GM12878 (cell line): Measurements from ENCODE around the gene RPL32. TPM values are rescaled to one million over a fixed set of nuclear protein-coding genes. Genes with fewer than 3 reads are reported as not detected.

ENCODE experiments used
- ASH2L ChIP-seq: fragments of 300-600, 200-600 bp; sonication (generic); IDR thresholded peaks from 2 replicates; pipeline ENCODE4 v1.6.1; 2017; ENCODE audit warnings: low read depth, mild to moderate bottlenecking, borderline replicate concordance
- EZH2 ChIP-seq: IDR thresholded peaks from 2 replicates; pipeline ENCODE4 v1.6.1; 2012; ENCODE audit warnings: low read depth, mild to moderate bottlenecking, control low read depth, inconsistent platforms, low read length, borderline replicate concordance; ENCODE audit not compliant: control insufficient read depth
- HCFC1 ChIP-seq: fragments of 150-350 bp; IDR thresholded peaks from 2 replicates; pipeline ENCODE4 v1.6.1; 2014; ENCODE audit warnings: low read length
- IRF3 ChIP-seq: fragments of 450-650 bp; IDR thresholded peaks from 2 replicates; pipeline ENCODE4 v1.6.1; 2014; ENCODE audit warnings: mild to moderate bottlenecking
- SIX5 ChIP-seq: IDR thresholded peaks from 2 replicates; pipeline ENCODE4 v1.6.1; 2011; ENCODE audit warnings: mild to moderate bottlenecking, low read depth, low read length, moderate library complexity; ENCODE audit not compliant: severe bottlenecking
- TCF3 ChIP-seq: IDR thresholded peaks from 2 replicates; pipeline ENCODE4 v1.6.1; 2012; ENCODE audit warnings: low read depth, mild to moderate bottlenecking, low read length, borderline replicate concordance; ENCODE audit not compliant: insufficient read depth
- polyA plus RNA-seq, 11 experiments: library from polyadenylated mRNA; depleted of rRNA in 4 of 11; unstranded in 6 of 11; stranded (reverse) in 5 of 11; fragments of >200 nt; fragmentation: Nextera tagmentation in 4 of 11; fragmentation: Illumina TruSeq in 1 of 11; extraction: Ambion mirVana in 4 of 11; extraction: Trizol in 1 of 11; gene quantifications; 1 replicate in 1 of 11; 2 replicates in 10 of 11; pipeline versions ENCODE4 v1.2.1 to v1.2.3, GENCODE V29; 2011 to 2016; ENCODE audit warnings: inconsistent platforms in 2 of 11, missing spikeins in 2 of 11, low read depth in 1 of 11
- small RNA-seq: library from RNA; depleted of rRNA; stranded (forward); fragments of <200 nt; gene quantifications from one replicate; pipeline ENCODE3, GENCODE V24; 2014
- total RNA-seq, 4 experiments: library from RNA; depleted of rRNA in 3 of 4; stranded (reverse); fragments of >200 nt in 3 of 4; fragmentation: Illumina TruSeq in 1 of 4; extraction: Trizol in 1 of 4; gene quantifications; 2 replicates each; pipeline versions ENCODE4 v1.2.1 to v1.2.3, GENCODE V29; 2013 to 2021

The RPL32 gene
- total and polyA plus RNA-seq, 10 of the 15 experiments (the other 5 are each of a cell fraction or from before 2014, with no cell fraction given) = 1,533 to 5,147 (median 3,350) TPM

- no peak for TF ChIP-seq SIX5
- no peak for TF ChIP-seq ASH2L
- TF ChIP-seq IRF3 = no peak
- TF ChIP-seq HCFC1 = no peak
- no peak for TF ChIP-seq EZH2
- no peak for TF ChIP-seq TCF3
Measured at GRCh38 chr3:12785096-12785495, 56.3 kb downstream of the RPL32 start (continued).

Small RNA genes within 50 kb of the gene (small RNA-seq; reads per million reads assigned to genes)
- gene AC034198.1 = not detected

Other genes starting within 250 kb of the RPL32 start
- 109 and 120 TPM in 2 replicates for gene RAF1, start 177.4 kb downstream of the RPL32 start, total RNA-seq (2014; rRNA removed)
- 77.2 and 81.3 TPM in 2 replicates for gene RAF1, start 177.4 kb downstream of the RPL32 start, total RNA-seq (2014; rRNA removed; fragmentation: Illumina TruSeq; extraction: Trizol)
- gene RAF1, start 177.4 kb downstream of the RPL32 start, total RNA-seq (2021) = 64.9 and 74.4 TPM in 2 replicates
- gene RAF1, start 177.4 kb downstream of the RPL32 start, polyA plus RNA-seq (2011; rRNA removed) = 130 and 151 TPM in 2 replicates
- gene RAF1, start 177.4 kb downstream of the RPL32 start, polyA plus RNA-seq (2014; fragmentation: Illumina TruSeq; extraction: Trizol) = 89.6 and 90.2 TPM in 2 replicates
- 10 to 100 TPM; 20.4 to 27.9 TPM for gene RAF1, start 177.4 kb downstream of the RPL32 start, polyA plus RNA-seq (2014; fragmentation: Nextera tagmentation; extraction: Ambion mirVana)
- 79.1 and 85.2 TPM in 2 replicates for gene RAF1, start 177.4 kb downstream of the RPL32 start, polyA plus RNA-seq (2014; rRNA removed)
- 10 to 100 TPM; 72.4 to 73.8 TPM for gene RAF1, start 177.4 kb downstream of the RPL32 start, polyA plus RNA-seq (2016; fragmentation: Nextera tagmentation; extraction: Ambion mirVana)
- 0.33 TPM in 1 of 2 replicates, not detected in the other for gene TMEM40, start 82.3 kb downstream of the RPL32 start, total RNA-seq (2014; rRNA removed)
- not detected in 2 replicates for gene TMEM40, start 82.3 kb downstream of the RPL32 start, total RNA-seq (2014; rRNA removed; fragmentation: Illumina TruSeq; extraction: Trizol)
- gene TMEM40, start 82.3 kb downstream of the RPL32 start, total RNA-seq (2021) = 0.11 TPM in 1 of 2 replicates, not detected in the other
- 0.10 and 0.27 TPM in 2 replicates for gene TMEM40, start 82.3 kb downstream of the RPL32 start, polyA plus RNA-seq (2011; rRNA removed)
- gene TMEM40, start 82.3 kb downstream of the RPL32 start, polyA plus RNA-seq (2014; fragmentation: Illumina TruSeq; extraction: Trizol) = 0.10 TPM in 1 of 2 replicates, not detected in the other
- under 1 TPM; 0.13 to 0.35 TPM for gene TMEM40, start 82.3 kb downstream of the RPL32 start, polyA plus RNA-seq (2014; fragmentation: Nextera tagmentation; extraction: Ambion mirVana)
- 0.19 TPM in 1 of 2 replicates, not detected in the other for gene TMEM40, start 82.3 kb downstream of the RPL32 start, polyA plus RNA-seq (2014; rRNA removed)
- under 1 TPM; 0.33 to 0.46 TPM for gene TMEM40, start 82.3 kb downstream of the RPL32 start, polyA plus RNA-seq (2016; fragmentation: Nextera tagmentation; extraction: Ambion mirVana)
- gene CAND2, start 44.9 kb downstream of the RPL32 start, total RNA-seq (2014; rRNA removed) = 0.73 and 0.82 TPM in 2 replicates
- 0.36 and 0.37 TPM in 2 replicates for gene CAND2, start 44.9 kb downstream of the RPL32 start, total RNA-seq (2014; rRNA removed; fragmentation: Illumina TruSeq; extraction: Trizol)
- 1.6 and 1.9 TPM in 2 replicates for gene CAND2, start 44.9 kb downstream of the RPL32 start, total RNA-seq (2021)
- 0.03 and 0.10 TPM in 2 replicates for gene CAND2, start 44.9 kb downstream of the RPL32 start, polyA plus RNA-seq (2011; rRNA removed)
- 0.06 and 0.40 TPM in 2 replicates for gene CAND2, start 44.9 kb downstream of the RPL32 start, polyA plus RNA-seq (2014; fragmentation: Illumina TruSeq; extraction: Trizol)
- under 1 TPM; 0.03 to 0.11 TPM for gene CAND2, start 44.9 kb downstream of the RPL32 start, polyA plus RNA-seq (2014; fragmentation: Nextera tagmentation; extraction: Ambion mirVana)
- 0.61 and 0.82 TPM in 2 replicates for gene CAND2, start 44.9 kb downstream of the RPL32 start, polyA plus RNA-seq (2014; rRNA removed)
- 1 to 10 TPM in 1 of 2 experiments, under 1 TPM in 1; 0.64 to 1.0 TPM for gene CAND2, start 44.9 kb downstream of the RPL32 start, polyA plus RNA-seq (2016; fragmentation: Nextera tagmentation; extraction: Ambion mirVana)
- gene IQSEC1, start 231.9 kb upstream of the RPL32 start, total RNA-seq (2014; rRNA removed) = 13.8 and 16.3 TPM in 2 replicates
- 6.4 TPM in 2 replicates for gene IQSEC1, start 231.9 kb upstream of the RPL32 start, total RNA-seq (2014; rRNA removed; fragmentation: Illumina TruSeq; extraction: Trizol)
- gene IQSEC1, start 231.9 kb upstream of the RPL32 start, total RNA-seq (2021) = 48.6 and 55.2 TPM in 2 replicates
- gene IQSEC1, start 231.9 kb upstream of the RPL32 start, polyA plus RNA-seq (2011; rRNA removed) = 4.2 and 6.7 TPM in 2 replicates
- 10.2 and 15.1 TPM in 2 replicates for gene IQSEC1, start 231.9 kb upstream of the RPL32 start, polyA plus RNA-seq (2014; fragmentation: Illumina TruSeq; extraction: Trizol)
- 1 to 10 TPM in 1 of 2 experiments, under 1 TPM in 1; 0.92 to 2.0 TPM for gene IQSEC1, start 231.9 kb upstream of the RPL32 start, polyA plus RNA-seq (2014; fragmentation: Nextera tagmentation; extraction: Ambion mirVana)
- 17.9 and 23.3 TPM in 2 replicates for gene IQSEC1, start 231.9 kb upstream of the RPL32 start, polyA plus RNA-seq (2014; rRNA removed)
- 1 to 10 TPM; 8.1 to 9.0 TPM for gene IQSEC1, start 231.9 kb upstream of the RPL32 start, polyA plus RNA-seq (2016; fragmentation: Nextera tagmentation; extraction: Ambion mirVana)